HG03045 (cell line): ENCODE results near the gene B4GALT4.
A peak's percentile ranks its signal among the peaks of the same experiment; 100 is the strongest.
"Not testable (repeated sequence)": the region's sequence is repeated elsewhere in the genome, so short reads cannot be mapped to it uniquely, and the experiment has no call there.

ENCODE experiments used
- ATAC-seq: cut with Tn5 transposase; IDR thresholded peaks from one replicate; pipeline ENCODE4 v1.9.1; 2021; ENCODE audit warnings: mild to moderate bottlenecking, moderate library complexity; ENCODE audit not compliant: unreplicated experiment

Gene B4GALT4

GRCh38 chr3:119240591-119241434 is at the start of gene B4GALT4:
Gene B4GALT4, minus strand, starts transcription at chr3:119240878. Its CDS starts 10,779 bp downstream, at chr3:119230099.
- ATAC-seq = peak; percentile 89

- no peak for ATAC-seq
These were observed 48.7 kb upstream of the B4GALT4 start for GRCh38 chr3:119289404-119289770.

- no peak for ATAC-seq
These were observed 48.2 kb upstream of the B4GALT4 start for GRCh38 chr3:119288669-119289403.

- ATAC-seq = no peak
These were observed 39.0 kb upstream of the B4GALT4 start for GRCh38 chr3:119279584-119280243.

GRCh38 chr3:119279101-119279554 is 38.5 kb upstream of the B4GALT4 start:
- ATAC-seq = no peak

GRCh38 chr3:119276680-119277079 is 36.0 kb upstream of the B4GALT4 start:
- ATAC-seq = no peak

- ATAC-seq = not testable (repeated sequence)
These were observed 29.5 kb upstream of the B4GALT4 start for GRCh38 chr3:119270212-119270611.

- no peak for ATAC-seq
These were observed 20.4 kb upstream of the B4GALT4 start for GRCh38 chr3:119261055-119261454.

- no peak for ATAC-seq
These were observed 19.1 kb upstream of the B4GALT4 start for GRCh38 chr3:119259821-119260220.

- ATAC-seq = peak; percentile 87
These were observed 18.2 kb upstream of the B4GALT4 start for GRCh38 chr3:119258915-119259314.

GRCh38 chr3:119257654-119258410 is 17.2 kb upstream of the B4GALT4 start:
- ATAC-seq = peak; percentile 60

- no peak for ATAC-seq
These were observed 16.4 kb upstream of the B4GALT4 start for GRCh38 chr3:119257111-119257510.

- no peak for ATAC-seq
These were observed 14.5 kb upstream of the B4GALT4 start for GRCh38 chr3:119255214-119255613.

GRCh38 chr3:119245778-119246177 is 5.1 kb upstream of the B4GALT4 start:
- ATAC-seq = no peak

- ATAC-seq = no peak
These were observed 3.0 kb upstream of the B4GALT4 start for GRCh38 chr3:119243712-119244111.

GRCh38 chr3:119243058-119243529 is 2.4 kb upstream of the B4GALT4 start:
- ATAC-seq = not testable (repeated sequence)

GRCh38 chr3:119242387-119243057 is 1.8 kb upstream of the B4GALT4 start:
- ATAC-seq = not testable (repeated sequence)

- peak; percentile 25 for ATAC-seq
These were observed 532 bp downstream of the B4GALT4 start for GRCh38 chr3:119240101-119240590.

- ATAC-seq = no peak
These were observed 1.4 kb downstream of the B4GALT4 start for GRCh38 chr3:119239206-119239820.
